HG02884 (cell line): ENCODE measurements around the gene BLMH.

Experiments
- ATAC-seq: cut with Tn5 transposase; IDR thresholded peaks from one replicate; pipeline ENCODE4 v1.9.1; 2021; ENCODE audit warnings: mild to moderate bottlenecking, moderate library complexity; ENCODE audit not compliant: unreplicated experiment

The BLMH gene

DNA sequence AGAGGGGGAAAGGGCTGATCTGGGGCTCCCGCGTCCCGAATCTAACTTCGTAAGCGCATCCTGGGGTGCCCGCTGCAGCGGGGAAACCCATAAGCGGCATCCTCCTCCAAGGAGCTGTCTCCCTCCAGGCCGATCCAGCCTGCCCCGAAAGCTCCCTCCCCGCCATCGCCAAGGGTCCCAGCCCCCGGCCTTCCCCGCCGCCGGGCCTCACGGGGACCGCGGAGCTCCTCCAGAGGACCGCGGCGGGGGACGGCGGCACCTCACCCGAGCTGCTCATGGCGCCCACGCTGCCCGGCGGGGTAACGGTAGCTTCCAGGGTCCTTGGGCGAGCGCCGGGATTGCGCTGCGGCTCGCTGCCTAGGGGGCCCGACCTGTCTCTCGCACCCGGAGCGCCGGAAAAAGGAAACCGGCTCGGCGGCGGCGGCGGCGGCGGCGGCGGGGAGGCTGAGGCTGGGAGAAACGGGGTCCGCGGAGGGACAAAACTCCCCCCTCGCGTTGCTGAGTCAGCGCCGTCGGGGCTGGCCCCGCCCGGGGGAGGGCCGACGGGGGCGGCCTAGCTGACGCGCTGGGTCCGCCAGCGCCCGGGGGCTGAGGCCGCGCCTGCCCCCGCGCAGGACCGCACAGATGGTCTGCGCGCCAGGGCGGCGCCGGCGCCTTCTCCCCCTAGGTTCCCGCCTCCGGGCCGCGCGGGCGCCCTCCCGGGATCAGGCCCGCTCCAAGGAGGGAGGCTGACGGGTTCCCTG, at the start of gene BLMH:
BLMH (minus strand) TSS at position 402 of the 743 bp plus-strand sequence; CDS start at position 277, 125 bp downstream.
- peak; percentile 66 for ATAC-seq

- ATAC-seq = no peak
Observed at GRCh38 chr17:30340801-30341356, 49.1 kb upstream of the BLMH start.

- ATAC-seq = no peak
Observed at GRCh38 chr17:30339086-30339485, 47.3 kb upstream of the BLMH start.

- ATAC-seq = no peak
Observed at GRCh38 chr17:30337393-30337999, 45.8 kb upstream of the BLMH start.

DNA sequence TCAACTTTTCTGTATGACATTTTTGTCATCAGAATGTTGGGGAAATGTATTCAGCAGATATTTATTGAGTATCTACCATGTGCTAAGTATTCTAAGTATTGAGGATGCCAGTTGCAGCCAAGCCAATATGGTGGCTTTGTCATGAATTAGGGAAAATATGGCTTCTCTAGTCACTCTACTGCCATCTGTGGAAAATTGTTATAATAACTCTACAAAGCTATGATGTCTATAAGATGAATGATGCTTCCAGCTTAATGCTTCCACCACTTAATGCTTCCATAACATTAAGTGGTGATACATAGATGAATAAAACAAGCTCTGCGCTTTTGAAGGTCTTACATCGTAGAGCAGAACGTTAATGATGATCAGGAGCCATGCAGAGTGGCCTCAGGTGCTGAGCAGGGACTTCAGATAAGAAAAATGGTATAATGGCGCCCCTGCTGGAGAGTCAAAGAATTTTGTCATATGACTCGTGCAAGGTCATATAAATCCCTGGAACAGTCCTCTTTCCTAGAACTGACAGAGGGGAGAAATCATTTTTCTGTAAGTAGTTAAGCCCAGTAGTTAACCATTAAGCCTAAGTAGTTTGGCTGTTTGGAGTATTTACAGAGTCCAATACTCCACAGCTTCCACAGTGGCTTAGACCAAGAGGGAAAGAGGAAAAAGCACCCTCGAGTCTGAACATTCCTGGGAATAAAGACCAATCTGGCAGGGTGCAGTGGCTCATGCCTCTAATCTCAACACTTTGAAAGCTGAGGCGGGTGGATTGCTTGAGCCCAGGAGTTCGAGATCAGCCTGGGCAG, 44.8 kb upstream of the BLMH start:
- no peak for ATAC-seq

DNA sequence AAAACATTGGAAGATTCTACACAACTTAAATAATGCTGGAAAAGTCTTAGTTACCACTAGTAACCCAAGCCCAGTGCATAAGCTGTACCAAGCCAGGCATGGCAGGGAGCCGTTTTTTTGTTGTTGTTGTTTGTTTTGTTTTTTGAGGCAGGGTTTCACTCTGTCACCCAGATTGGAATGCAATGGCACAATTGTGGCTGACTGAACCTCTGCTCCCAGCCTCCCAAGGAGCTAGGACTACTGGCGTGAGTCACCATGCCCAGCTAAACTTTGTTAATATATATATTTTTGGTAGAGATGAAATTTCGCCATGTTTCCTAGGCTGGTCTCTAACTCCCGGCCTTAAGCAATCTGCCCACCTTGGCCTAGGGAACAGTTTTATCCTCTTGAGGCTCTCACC, 42.7 kb upstream of the BLMH start:
- ATAC-seq = no peak

GRCh38 chr17:30333503-30334360, 42.0 kb upstream of the BLMH start, which contains the start of gene TMIGD1:
TSS of gene TMIGD1 (minus strand) at chr17:30334057. CDS start at chr17:30332133, 1,924 bp downstream.
- no peak for ATAC-seq

DNA sequence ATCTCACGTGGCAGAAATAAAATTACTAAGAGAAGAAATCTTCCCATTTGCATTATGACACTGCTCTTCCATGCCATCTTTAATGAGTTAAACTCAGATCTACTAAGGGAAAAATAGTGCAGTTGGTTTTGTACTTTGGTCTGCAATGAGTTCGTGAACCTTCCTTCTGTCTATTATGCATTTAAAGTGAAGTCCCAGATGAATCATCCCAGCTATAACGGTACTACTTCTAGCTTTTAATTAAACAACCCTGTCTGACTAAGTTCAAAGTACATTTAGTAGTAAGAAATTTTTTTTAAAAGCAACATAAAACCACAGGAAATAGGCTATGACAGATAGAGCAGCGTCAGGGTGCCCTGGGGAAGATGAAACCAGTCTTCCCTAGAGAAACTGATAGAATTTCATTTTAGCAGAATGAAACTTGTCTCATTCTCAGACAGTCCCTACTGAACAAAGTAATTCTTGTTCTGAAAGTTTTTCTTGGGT, 40.4 kb upstream of the BLMH start:
- ATAC-seq = no peak

DNA sequence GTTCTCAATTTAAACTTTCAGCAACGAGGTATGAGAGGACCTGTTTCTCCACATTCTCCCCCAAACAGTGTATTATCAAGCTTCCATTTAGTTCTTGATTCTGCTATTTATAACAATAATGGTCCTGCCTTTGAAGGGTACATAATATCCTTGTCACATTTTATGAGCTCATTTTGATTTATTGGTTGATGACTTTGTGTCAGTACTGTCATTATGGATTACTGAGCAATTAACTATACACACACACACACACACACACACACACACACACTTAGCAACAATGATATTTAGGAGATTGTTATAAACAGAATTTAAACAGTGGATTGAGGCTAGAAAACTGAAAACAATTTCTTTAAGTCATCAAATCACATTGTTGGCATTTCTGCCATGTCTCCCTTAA, 35.1 kb upstream of the BLMH start:
- no peak for ATAC-seq

DNA sequence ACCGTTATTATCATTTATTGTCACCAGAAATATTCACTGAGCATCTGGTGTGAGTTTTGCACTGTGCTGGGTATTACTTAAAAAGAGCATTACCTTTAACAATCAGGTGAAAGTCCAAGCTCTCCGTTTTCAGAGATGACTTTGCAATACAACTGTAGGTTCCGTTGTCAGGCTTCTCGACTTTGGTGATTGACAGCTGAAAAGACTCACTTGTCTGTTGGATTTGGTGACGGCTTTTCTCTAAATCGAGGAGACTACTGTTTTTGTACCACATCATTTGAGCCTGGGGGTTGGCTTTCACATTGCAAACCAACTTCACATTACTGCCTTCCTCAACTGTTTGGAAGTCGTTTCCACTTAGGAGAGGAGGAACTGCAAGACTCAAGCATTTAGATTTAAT, 33.0 kb upstream of the BLMH start:
- no peak for ATAC-seq

- no peak for ATAC-seq
Observed at GRCh38 chr17:30323895-30324319, 32.2 kb upstream of the BLMH start.

DNA sequence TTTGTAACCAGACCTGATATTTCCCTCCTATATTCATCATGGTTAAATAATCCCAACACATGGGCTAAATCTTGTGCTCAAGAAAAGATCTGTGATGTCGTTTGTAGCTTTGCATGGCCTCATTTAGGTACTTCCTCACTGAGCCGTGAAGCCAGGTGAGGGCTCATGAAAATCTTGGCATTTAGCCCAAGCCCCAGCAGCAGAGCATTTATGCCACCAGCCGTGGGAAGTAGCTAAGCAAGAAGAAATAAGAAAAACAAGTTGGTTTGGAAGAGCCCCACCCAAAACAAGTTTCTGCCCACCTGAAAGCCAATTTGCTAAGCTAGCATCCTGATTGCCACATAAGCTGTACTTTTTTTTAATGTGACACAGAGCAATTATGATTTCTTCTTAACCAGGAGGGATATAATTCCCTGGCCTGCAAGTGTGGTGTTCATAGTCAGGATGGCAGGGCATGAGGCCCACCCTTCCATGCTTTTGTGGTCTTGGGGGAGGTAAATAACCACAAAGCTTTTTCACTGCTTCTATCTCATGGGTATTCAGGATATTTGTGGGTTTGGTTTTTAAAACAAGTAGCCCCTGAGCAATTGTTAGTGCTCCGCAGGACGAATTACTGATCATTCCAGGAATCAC, 31.6 kb upstream of the BLMH start:
- ATAC-seq = no peak

- no peak for ATAC-seq
Observed at GRCh38 chr17:30321314-30321713, 29.6 kb upstream of the BLMH start.

GRCh38 chr17:30318155-30318554, 26.4 kb upstream of the BLMH start:
- no peak for ATAC-seq

GRCh38 chr17:30316736-30317135, 25.0 kb upstream of the BLMH start:
- no peak for ATAC-seq

DNA sequence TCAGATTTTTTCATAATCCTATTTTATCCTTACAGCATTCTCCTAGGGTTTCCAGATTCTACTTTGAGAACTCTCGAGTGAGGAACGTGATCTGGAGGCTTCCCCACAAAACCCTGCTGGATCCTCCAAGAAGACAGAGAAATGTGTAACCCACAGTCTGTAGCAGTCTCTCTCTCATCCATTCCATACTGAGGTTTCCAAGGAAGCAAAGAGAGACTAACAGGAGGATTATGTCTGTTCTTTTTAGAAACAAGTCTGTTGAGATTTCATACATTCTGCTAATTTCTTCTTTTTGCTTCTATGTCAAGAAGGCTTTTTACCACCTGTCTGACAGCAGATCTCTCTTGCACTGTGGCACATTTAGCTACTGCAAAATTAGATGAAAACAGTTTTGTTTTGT, 23.4 kb upstream of the BLMH start:
- no peak for ATAC-seq

DNA sequence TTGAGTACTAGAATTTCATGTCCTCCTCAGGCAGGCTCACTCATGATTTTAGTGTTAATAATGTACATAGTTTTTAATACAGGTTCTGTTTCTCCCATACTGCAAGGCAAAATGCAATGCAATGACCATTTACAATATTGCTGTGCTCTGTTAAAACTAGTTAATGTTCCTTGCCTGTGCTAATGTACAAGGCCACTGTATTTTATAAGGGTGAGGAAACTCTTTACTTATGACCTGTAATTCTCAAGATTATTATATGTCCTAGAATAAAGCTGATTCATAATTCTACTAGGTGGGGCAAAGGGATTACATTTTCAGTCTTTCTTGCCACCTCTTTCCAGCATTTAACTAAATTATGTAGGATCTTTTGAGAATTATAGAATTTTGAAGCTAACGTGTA, 22.7 kb upstream of the BLMH start:
- no peak for ATAC-seq

GRCh38 chr17:30312226-30312625, 20.5 kb upstream of the BLMH start:
- ATAC-seq = no peak

GRCh38 chr17:30310562-30310961, 18.8 kb upstream of the BLMH start:
- no peak for ATAC-seq

DNA sequence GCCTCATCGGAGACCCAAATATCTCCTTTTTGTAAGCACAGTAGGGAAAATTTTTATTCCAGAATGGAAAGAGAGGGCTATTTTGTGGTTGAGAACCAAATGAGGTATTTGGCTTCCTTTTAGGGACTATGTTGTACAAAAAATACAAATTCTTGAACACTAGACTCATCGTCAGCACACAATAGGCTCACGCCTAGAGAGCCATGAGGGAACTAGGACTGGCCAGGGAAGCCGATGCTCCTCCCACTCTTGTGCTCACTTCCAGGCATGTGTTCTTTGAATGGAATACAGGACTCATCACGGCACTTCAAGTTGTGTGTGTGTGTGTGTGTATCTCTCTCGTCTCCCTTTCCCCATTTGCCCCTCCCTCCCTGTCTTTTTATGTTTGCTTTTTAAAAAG, 17.8 kb upstream of the BLMH start:
- ATAC-seq = no peak
